ENCODE results near the gene AEBP1. TPM values are rescaled to one million over a fixed set of nuclear protein-coding genes. Genes with fewer than 3 reads are reported as not detected.

Gene AEBP1
- total RNA-seq, 1 donor from 2014 or later = 22.2 TPM

GRCh38 chr7:44064791-44065430, 39.2 kb upstream of the AEBP1 start:
- H3K27ac Mint-ChIP-seq (ENCODE audit: unreplicated experiment) = no peak overlapping the region
- H3K4me3 Mint-ChIP-seq (ENCODE audit: unreplicated experiment) = no peak overlapping the region
- no peaks in the 10 kb centered on the region for H3K9me3 Mint-ChIP-seq (ENCODE audit: unreplicated experiment)
- no peaks in the 10 kb centered on the region for H3K4me1 Mint-ChIP-seq (ENCODE audit: unreplicated experiment)
- no peak for TF ChIP-seq CTCF (IDR thresholded peaks at IDR 0.05; ENCODE audit: unreplicated experiment)
- no peak for DNase-seq (ENCODE audit: low spot score)
- H3K27me3 Mint-ChIP-seq (ENCODE audit: unreplicated experiment) = peaks cover 12% of the 10 kb centered on the region
- H3K36me3 Mint-ChIP-seq (ENCODE audit: low read depth, unreplicated experiment) = peaks cover 8% of the 10 kb centered on the region

- peaks cover 4% of the 10 kb centered on the region for H3K36me3 Mint-ChIP-seq (ENCODE audit: low read depth, unreplicated experiment)
- peaks cover 12% of the 10 kb centered on the region for H3K27me3 Mint-ChIP-seq (ENCODE audit: unreplicated experiment)
- H3K4me3 Mint-ChIP-seq (ENCODE audit: unreplicated experiment) = no peak within 1 kb of the TSS
- H3K9me3 Mint-ChIP-seq (ENCODE audit: unreplicated experiment) = no peaks in the 10 kb centered on the region
- H3K4me1 Mint-ChIP-seq (ENCODE audit: unreplicated experiment) = no peaks in the 10 kb centered on the region
- no peak within 1 kb of the TSS for H3K27ac Mint-ChIP-seq (ENCODE audit: unreplicated experiment)
- no peak for TF ChIP-seq CTCF (IDR thresholded peaks at IDR 0.05; ENCODE audit: unreplicated experiment)
- no peak for DNase-seq (ENCODE audit: low spot score)
Measured at GRCh38 chr7:44065431-44066110, 38.6 kb upstream of the AEBP1 start, which contains the start of gene PGAM2. Gene PGAM2, minus strand, starts transcription at chr7:44065567. Its CDS starts 38 bp downstream, at chr7:44065529.

GRCh38 chr7:44066111-44066460, 38.1 kb upstream of the AEBP1 start:
- Mint-ChIP-seq H3K4me1 (ENCODE audit: unreplicated experiment) (no peaks in the 10 kb centered on the region), H3K27ac (ENCODE audit: unreplicated experiment) (no peak overlapping the region), H3K27me3 (ENCODE audit: unreplicated experiment) (peaks cover 12% of the 10 kb centered on the region), H3K36me3 (ENCODE audit: low read depth, unreplicated experiment) (peaks cover 4% of the 10 kb centered on the region), H3K9me3 (ENCODE audit: unreplicated experiment) (no peaks in the 10 kb centered on the region), H3K4me3 (ENCODE audit: unreplicated experiment) (no peak overlapping the region)
- TF ChIP-seq CTCF (IDR thresholded peaks at IDR 0.05; ENCODE audit: unreplicated experiment) = no peak
- no peak for DNase-seq (ENCODE audit: low spot score)

GRCh38 chr7:44066494-44067063, 37.6 kb upstream of the AEBP1 start:
- H3K27ac Mint-ChIP-seq (ENCODE audit: unreplicated experiment) = peak overlapping the region; percentile 54
- H3K36me3 Mint-ChIP-seq (ENCODE audit: low read depth, unreplicated experiment) = peaks cover 1% of the 10 kb centered on the region
- peak overlapping the region; percentile 29 for H3K4me3 Mint-ChIP-seq (ENCODE audit: unreplicated experiment)
- no peak for TF ChIP-seq CTCF (IDR thresholded peaks at IDR 0.05; ENCODE audit: unreplicated experiment)
- H3K27me3 Mint-ChIP-seq (ENCODE audit: unreplicated experiment) = peaks cover 9% of the 10 kb centered on the region
- no peaks in the 10 kb centered on the region for H3K4me1 Mint-ChIP-seq (ENCODE audit: unreplicated experiment)
- H3K9me3 Mint-ChIP-seq (ENCODE audit: unreplicated experiment) = no peaks in the 10 kb centered on the region
- no peak for DNase-seq (ENCODE audit: low spot score)
